Chondrocyte (in vitro differentiated cells): Measurements from ENCODE around the gene CPED1. TPM values are rescaled to one million over a fixed set of nuclear protein-coding genes. Genes with fewer than 3 reads are reported as not detected.

ENCODE experiments used
- DNase-seq: peaks from one replicate; pipeline ENCODE4 v3.0.0; 2021; ENCODE audit warnings: mixed read lengths, low spot score
- H3K27ac Mint-ChIP-seq: one replicate; pipeline ENCODE4 v1.8.0; 2021; ENCODE audit warnings: mild to moderate bottlenecking, moderate library complexity, mixed read lengths; ENCODE audit not compliant: unreplicated experiment
- H3K27me3 Mint-ChIP-seq: 2 replicates; pipeline ENCODE4 v1.8.0; 2021; ENCODE audit warnings: low read depth, mixed read lengths
- H3K36me3 Mint-ChIP-seq: 2 replicates; pipeline ENCODE4 v1.8.0; 2021; ENCODE audit warnings: low read depth, mixed read lengths
- H3K4me1 Mint-ChIP-seq: 2 replicates; pipeline ENCODE4 v1.8.0; 2021; ENCODE audit warnings: low read depth, mild to moderate bottlenecking, mixed read lengths
- H3K4me3 Mint-ChIP-seq: one replicate; pipeline ENCODE4 v1.8.0; 2021; ENCODE audit warnings: mild to moderate bottlenecking, moderate library complexity, mixed read lengths; ENCODE audit not compliant: unreplicated experiment
- H3K9me3 Mint-ChIP-seq: 2 replicates; pipeline ENCODE4 v1.8.0; 2021; ENCODE audit warnings: low read depth, mixed read lengths
- total RNA-seq: library from RNA; stranded (reverse); gene quantifications from 3 replicates; pipeline ENCODE4 v1.2.1, GENCODE V29; 2021
- TF ChIP-seq, protein P1 (sequence below): fragments of 200-600 bp; sonication (generic); IDR thresholded peaks from 2 replicates; pipeline ENCODE4 v1.5.0; 2021; ENCODE audit warnings: antibody characterized with exemption, mild to moderate bottlenecking, moderate library complexity

CPED1 gene
- total RNA-seq, 1 donor from 2014 or later = 2.8 TPM

DNA sequence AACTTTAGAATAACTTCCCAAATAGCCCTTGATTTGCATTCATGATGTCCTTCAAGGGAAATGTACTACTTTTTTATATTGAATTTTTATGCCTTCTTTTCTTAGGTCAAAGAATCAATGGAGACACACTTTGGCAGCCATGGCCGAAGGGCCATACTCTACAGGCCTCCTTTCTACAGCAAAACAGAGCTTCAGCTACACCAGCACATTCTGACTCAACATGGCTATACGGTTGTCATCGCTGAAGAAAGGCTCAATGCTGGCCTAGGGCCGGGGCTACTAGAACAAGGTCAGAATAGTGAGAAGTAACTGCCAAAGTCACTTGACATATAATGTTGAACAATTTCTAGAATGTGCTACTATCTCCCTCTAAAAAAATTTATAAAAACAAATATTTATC lies 27.0 kb downstream of the CPED1 start:
- H3K27ac Mint-ChIP-seq = no peak overlapping the region
- no peaks in the 10 kb centered on the region for H3K9me3 Mint-ChIP-seq

DNA sequence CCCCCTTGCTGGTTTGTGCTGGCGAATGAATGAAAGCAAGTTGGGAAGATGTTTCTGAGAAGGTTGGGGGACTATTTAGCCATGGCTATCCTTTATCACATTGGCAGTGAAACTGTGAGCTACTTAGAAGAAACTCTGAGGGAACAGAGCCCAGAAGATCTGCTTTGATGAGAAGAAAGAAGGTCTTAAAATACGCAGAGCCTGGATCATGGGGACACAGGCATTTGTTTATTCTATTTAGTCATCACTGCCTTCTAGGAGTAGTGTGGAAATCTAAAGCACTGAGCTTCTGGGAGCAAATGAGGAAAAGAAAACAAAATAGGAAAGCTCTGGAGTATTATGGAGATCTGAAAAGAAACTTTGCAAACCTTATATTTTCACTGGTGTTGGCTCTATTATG lies 28.5 kb downstream of the CPED1 start:
- no peak overlapping the region for H3K4me3 Mint-ChIP-seq
- H3K4me1 Mint-ChIP-seq = peaks cover 51% of the 10 kb centered on the region
- no peak for DNase-seq
- H3K9me3 Mint-ChIP-seq = no peaks in the 10 kb centered on the region
- H3K27ac Mint-ChIP-seq = peak overlapping the region; percentile 86
- H3K36me3 Mint-ChIP-seq = no peaks in the 10 kb centered on the region
- TF ChIP-seq, protein P1, sequence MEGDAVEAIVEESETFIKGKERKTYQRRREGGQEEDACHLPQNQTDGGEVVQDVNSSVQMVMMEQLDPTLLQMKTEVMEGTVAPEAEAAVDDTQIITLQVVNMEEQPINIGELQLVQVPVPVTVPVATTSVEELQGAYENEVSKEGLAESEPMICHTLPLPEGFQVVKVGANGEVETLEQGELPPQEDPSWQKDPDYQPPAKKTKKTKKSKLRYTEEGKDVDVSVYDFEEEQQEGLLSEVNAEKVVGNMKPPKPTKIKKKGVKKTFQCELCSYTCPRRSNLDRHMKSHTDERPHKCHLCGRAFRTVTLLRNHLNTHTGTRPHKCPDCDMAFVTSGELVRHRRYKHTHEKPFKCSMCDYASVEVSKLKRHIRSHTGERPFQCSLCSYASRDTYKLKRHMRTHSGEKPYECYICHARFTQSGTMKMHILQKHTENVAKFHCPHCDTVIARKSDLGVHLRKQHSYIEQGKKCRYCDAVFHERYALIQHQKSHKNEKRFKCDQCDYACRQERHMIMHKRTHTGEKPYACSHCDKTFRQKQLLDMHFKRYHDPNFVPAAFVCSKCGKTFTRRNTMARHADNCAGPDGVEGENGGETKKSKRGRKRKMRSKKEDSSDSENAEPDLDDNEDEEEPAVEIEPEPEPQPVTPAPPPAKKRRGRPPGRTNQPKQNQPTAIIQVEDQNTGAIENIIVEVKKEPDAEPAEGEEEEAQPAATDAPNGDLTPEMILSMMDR = no peak
- no peaks in the 10 kb centered on the region for H3K27me3 Mint-ChIP-seq

More for the DNA sequence above, 27.0 kb downstream of the CPED1 start:
- TF ChIP-seq, protein P1 = no peak
- no peak for DNase-seq
- H3K4me1 Mint-ChIP-seq = peaks cover 38% of the 10 kb centered on the region
- H3K36me3 Mint-ChIP-seq = no peaks in the 10 kb centered on the region
- no peak overlapping the region for H3K4me3 Mint-ChIP-seq
- no peaks in the 10 kb centered on the region for H3K27me3 Mint-ChIP-seq

DNA sequence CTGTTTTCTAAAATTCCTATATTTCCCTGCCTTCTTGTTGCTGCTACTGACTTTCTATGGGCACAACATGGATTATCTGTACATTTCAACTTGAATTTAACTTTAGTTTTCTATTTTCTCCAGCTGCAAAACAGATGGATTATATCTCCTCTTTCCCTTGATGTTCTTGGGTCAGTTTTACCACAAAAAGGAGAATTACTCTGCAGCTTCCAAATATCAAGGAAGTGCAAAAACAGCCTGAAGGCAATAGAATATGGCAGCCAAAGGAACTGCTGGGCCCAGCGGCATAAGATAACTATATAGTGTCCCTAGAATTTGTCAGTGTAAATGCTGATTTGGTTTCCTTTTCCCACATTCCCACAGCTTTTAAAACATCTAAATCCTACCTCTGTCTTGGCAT lies 29.1 kb downstream of the CPED1 start:
- Mint-ChIP-seq H3K36me3 (no peaks in the 10 kb centered on the region), H3K4me3 (no peak overlapping the region), H3K9me3 (no peaks in the 10 kb centered on the region), H3K4me1 (peaks cover 51% of the 10 kb centered on the region), H3K27me3 (no peaks in the 10 kb centered on the region), H3K27ac (no peak overlapping the region)
- no peak for DNase-seq
- TF ChIP-seq, protein P1 = no peak

DNA sequence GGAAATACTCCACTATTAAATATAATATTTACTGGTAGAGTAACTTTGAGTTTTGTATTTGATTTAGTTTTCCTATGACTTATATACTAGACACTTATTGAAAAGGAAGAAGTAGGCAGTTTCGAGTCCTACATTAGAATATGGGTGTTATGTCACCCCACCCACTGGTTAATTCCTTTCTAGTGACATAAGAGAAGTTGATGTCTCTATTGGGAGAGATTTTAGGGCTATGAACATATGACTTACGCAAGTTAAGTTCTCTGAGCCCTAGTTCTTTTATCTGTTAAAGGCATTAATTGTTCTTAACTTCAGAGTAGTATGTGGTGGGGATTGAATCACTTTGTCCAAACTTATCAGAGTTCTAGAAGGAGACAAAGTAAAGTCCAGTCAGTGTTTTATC lies 30.5 kb downstream of the CPED1 start:
- no peak overlapping the region for H3K27ac Mint-ChIP-seq
- H3K9me3 Mint-ChIP-seq = no peaks in the 10 kb centered on the region
- TF ChIP-seq, protein P1 = no peak
- no peaks in the 10 kb centered on the region for H3K27me3 Mint-ChIP-seq
- H3K4me3 Mint-ChIP-seq = no peak overlapping the region
- H3K4me1 Mint-ChIP-seq = peaks cover 63% of the 10 kb centered on the region
- DNase-seq = no peak
- no peaks in the 10 kb centered on the region for H3K36me3 Mint-ChIP-seq

DNA sequence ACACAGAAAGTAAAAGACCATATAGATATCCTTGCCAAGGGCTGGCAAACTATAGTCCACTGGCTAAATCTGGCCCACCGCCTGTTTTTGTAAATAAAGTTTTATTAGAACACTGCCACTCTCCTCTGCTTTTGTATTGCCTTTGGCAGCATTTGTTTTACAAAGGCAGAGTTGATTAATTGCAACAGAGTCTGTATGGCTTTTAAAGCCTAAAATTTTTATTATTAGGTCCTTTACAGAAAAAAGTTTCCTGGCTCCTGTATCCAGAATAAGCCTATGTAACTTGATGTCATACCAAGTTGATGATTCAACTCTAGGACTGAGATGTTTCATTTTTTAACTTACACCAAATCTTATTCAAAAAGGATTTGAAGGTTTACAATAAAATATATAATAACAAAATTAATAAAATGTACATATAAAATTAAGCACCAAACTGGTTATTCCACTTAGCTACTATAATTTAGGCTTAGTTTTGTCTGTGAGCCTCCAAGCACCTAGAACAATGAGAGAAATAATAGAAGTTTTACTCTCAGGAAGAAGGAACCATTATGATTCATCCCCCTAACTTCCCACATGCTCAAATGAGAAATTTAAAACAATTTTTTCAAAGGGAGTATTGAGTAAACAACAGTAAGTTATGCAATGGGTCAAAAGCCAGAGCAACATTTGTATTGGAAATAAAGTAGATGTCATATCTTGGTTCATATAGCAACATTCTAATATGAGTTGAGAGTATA lies 31.9 kb downstream of the CPED1 start:
- Mint-ChIP-seq H3K9me3 (no peaks in the 10 kb centered on the region), H3K27ac (no peak overlapping the region), H3K4me1 (peaks cover 75% of the 10 kb centered on the region), H3K27me3 (no peaks in the 10 kb centered on the region), H3K4me3 (no peak overlapping the region), H3K36me3 (no peaks in the 10 kb centered on the region)
- DNase-seq = no peak
- TF ChIP-seq, protein P1 = no peak
